Measurements from ENCODE around the gene CEP43. TPM values are rescaled to one million over a fixed set of nuclear protein-coding genes. Genes with fewer than 3 reads are reported as not detected.

Gene CEP43
- total and polyA plus RNA-seq, 2 of the 8 experiments (the other 6 are each of a cell fraction or from before 2014, with no cell fraction given), result 12.0 to 31.2 TPM

- no peak for TF ChIP-seq TEAD4 (IDR thresholded peaks at IDR 0.05; ENCODE audit: low read depth, low read length)
- no peak for TF ChIP-seq ASH2L (IDR thresholded peaks at IDR 0.05; ENCODE audit: low read length)
- TF ChIP-seq SRF (IDR thresholded peaks at IDR 0.05; ENCODE audit: low read depth, low read length), result no peak
- TF ChIP-seq GTF2F1 (IDR thresholded peaks at IDR 0.05; ENCODE audit: borderline replicate concordance, low read depth, low read length), result no peak
- TF ChIP-seq RAD21 (IDR thresholded peaks at IDR 0.05 in 1 of 2, conservative IDR thresholded peaks at IDR 0.05 in 1 of 2; ENCODE audit: low read depth in 2 of 2, low read length in 2 of 2), result no peak
- TF ChIP-seq SAP30 (IDR thresholded peaks at IDR 0.05; ENCODE audit: insufficient read depth, insufficient replicate concordance, low read length), result no peak
- no peak for TF ChIP-seq SIX5 (IDR thresholded peaks at IDR 0.05; ENCODE audit: low read depth, low read length)
- TF ChIP-seq RNF2 (IDR thresholded peaks at IDR 0.05; ENCODE audit: borderline replicate concordance, low read depth, low read length, missing control alignments, poor library complexity, severe bottlenecking), result no peak
- peak; percentile 95 for TF ChIP-seq KDM4A (IDR thresholded peaks at IDR 0.05; ENCODE audit: low read depth, low read length, severe bottlenecking)
- no peak for TF ChIP-seq SIRT6 (IDR thresholded peaks at IDR 0.05; ENCODE audit: low read length)
- no peak for TF ChIP-seq CREB1 (IDR thresholded peaks at IDR 0.05)
- no peak for TF ChIP-seq RFX5 (IDR thresholded peaks at IDR 0.05; ENCODE audit: borderline replicate concordance, low read depth, low read length)
- peak in 1 of 2 experiments; percentile 32; a peak in 1 of 4 replicates for TF ChIP-seq SIN3A (conservative IDR thresholded peaks at IDR 0.05 in 1 of 2, IDR thresholded peaks at IDR 0.05 in 1 of 2; ENCODE audit: low read depth in 1 of 2, low read length in 2 of 2)
- no peak for TF ChIP-seq NANOG (IDR thresholded peaks at IDR 0.05; ENCODE audit: insufficient read depth, low read depth, low read length, poor library complexity, severe bottlenecking)
- no peak for TF ChIP-seq HDAC6 (IDR thresholded peaks at IDR 0.05; ENCODE audit: low read depth, low read length)
- TF ChIP-seq GABPA (IDR thresholded peaks at IDR 0.05; ENCODE audit: borderline replicate concordance, insufficient read depth, low read length), result no peak
- no peak for TF ChIP-seq SP1 (IDR thresholded peaks at IDR 0.05; ENCODE audit: low read depth, low read length)
- no peak for TF ChIP-seq NRF1 (IDR thresholded peaks at IDR 0.05; ENCODE audit: low read depth, low read length)
- TF ChIP-seq, protein P1, sequence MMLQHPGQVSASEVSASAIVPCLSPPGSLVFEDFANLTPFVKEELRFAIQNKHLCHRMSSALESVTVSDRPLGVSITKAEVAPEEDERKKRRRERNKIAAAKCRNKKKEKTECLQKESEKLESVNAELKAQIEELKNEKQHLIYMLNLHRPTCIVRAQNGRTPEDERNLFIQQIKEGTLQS (IDR thresholded peaks at IDR 0.05; ENCODE audit: insufficient read depth, low read depth, low read length), result no peak
- no peak for TF ChIP-seq TCF12 (IDR thresholded peaks at IDR 0.05; ENCODE audit: low read depth, low read length)
- 0 out of 2 replicates have a peak, but pooled peaks have one; percentile 5 for TF ChIP-seq PHF8 (conservative IDR thresholded peaks at IDR 0.05; ENCODE audit: low read depth, low read length)
- no peak for TF ChIP-seq JUN (IDR thresholded peaks at IDR 0.05; ENCODE audit: low read depth, low read length)
- no peak; the same call in 1 of the 2 replicates for TF ChIP-seq POLR2AphosphoS5 (IDR thresholded peaks at IDR 0.05; ENCODE audit: low read depth, low read length)
- peak; percentile 23; the same call in 1 of the 2 replicates for TF ChIP-seq BACH1 (IDR thresholded peaks at IDR 0.05; ENCODE audit: low read length)
Observed at GRCh38 chr6:166956444-166957086, 42.6 kb upstream of the CEP43 start, which contains the start of gene RNASET2 (continued).
